Amygdala (tissue), 56 donors: ENCODE results near the gene RAD9A.
"Not testable (repeated sequence)": the region's sequence is repeated elsewhere in the genome, so short reads cannot be mapped to it uniquely, and the experiment has no call there.

Experiments used
- DNase-seq, 56 donors: peaks; one replicate each; lab custom pipeline; 2025; lab: John Stamatoyannopoulos, UW

RAD9A gene

DNA sequence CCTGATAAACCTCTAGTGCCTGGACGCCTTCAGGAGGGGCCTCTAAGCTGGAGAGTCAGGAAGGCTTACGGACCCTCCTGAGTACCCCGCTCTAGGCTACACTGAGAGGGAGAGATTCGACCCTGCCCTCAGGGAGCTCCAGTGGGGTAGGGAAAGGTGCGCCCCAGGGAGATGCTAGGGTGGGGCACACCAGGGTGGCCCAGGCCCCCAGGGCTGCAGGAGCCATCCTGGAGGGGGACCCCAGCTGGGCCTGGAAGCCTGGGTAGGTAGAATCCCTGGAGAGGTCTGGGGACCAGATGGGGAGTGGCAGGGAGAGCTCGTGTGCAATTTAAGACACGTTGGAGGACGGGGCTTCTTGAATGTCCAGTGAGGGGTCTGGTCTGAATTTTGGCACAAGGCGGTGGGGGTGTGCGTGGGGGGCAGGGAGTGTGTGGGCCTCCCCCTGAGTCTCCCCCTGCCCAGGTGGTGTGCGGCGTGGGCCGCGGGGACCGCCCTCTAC is 28.4 kb downstream of the RAD9A start:
- DNase-seq = no peak

DNA sequence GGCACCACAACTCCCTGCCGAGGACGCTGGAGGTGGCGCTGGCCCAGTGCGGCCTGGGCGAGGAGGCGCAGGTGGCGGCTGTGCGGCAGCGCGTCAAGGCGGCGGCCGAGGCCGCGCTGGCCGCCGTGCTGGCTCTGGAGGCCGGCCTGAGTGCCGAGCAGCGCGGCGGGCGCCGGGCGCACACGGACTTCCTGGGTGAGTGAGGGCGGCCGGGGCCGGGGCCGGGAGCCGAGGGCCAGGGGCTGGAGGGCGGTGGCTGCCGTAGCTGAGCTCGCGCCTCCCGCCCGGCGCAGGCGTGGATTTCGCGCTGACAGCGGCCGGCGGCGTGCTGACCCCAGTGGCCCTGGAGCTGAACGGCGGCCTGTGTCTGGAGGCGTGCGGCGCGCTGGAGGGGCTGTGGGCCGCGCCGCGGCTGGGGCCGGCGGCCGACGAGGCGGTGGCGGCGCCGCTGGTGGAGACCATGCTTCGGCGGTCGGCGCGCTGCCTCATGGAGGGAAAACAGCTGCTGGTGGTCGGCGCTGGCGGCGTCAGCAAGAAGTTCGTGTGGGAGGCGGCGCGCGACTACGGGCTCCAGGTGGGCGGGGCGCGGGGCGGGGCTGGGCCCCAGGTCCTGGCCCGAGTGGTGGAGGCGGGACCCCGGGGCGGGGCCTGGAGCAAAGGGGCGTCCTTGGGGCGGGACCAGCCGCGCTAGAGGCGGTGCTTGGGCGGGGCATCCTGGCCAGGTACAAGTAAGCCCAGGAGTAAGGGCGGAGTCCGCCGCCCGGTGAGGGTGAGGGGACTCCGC is 29.1 kb downstream of the RAD9A start:
- peak in 54 of 56 donors; percentile 49 to 95 (median 84) for DNase-seq

DNA sequence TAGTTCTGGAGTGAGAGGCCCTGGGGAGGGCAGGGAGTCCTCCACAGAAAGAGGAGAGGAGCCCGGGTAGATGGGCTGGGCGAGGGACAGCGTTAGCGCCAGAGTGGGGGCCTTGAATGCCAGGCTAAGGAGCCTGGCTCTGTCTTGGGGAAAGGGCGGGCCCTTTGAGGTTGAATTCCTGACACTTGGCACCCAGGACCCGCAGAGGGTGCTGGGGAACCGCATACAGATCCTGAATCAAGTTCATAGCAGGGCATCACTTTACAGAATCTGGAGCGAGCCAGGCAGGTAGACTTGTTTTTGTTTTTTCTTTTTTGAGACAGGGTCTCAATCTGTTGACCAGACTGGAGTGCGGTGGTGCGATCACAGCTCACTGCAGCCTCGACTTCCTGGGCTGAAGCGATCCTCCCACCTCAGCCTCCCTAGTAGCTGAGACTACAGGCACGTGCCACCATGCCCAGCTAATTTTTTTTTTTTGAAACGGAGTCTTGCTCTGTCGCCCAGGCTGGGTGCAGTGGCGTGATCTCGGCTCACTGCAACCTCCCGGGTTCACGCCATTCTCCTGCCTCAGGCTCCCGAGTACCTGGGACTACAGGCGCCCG is 29.7 kb downstream of the RAD9A start:
- DNase-seq = no peak

GRCh38 chr11:67422891-67423290 is 31.1 kb downstream of the RAD9A start:
- DNase-seq = no peak

DNA sequence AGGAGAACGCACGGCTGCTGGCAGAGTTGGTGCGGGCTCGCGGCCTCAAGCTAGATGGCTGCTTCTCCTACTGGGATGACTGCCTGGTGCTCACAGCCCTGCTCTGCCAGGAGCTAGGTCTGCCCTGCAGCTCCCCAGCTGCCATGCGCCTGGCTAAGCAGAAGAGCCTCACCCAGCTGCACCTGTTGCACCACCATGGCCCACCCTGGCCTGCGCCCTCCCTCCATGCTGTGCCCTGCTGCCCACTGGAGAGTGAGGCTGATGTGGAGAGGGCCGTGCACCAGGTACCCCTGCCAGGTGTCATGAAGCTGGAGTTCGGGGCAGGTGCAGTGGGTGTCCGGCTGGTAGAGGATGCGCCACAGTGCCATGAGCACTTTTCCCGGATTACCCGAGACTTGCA is 31.7 kb downstream of the RAD9A start:
- DNase-seq = no peak

- no peak for DNase-seq
Measured at GRCh38 chr11:67423891-67424613, 32.3 kb downstream of the RAD9A start.

- not testable (repeated sequence) for DNase-seq
Measured at GRCh38 chr11:67427364-67427859, 35.6 kb downstream of the RAD9A start.

GRCh38 chr11:67428052-67429001 is 36.5 kb downstream of the RAD9A start, which contains the start of gene RPS6KB2:
Gene RPS6KB2 (plus strand): TSS chr11:67428494. CDS start chr11:67428546, 52 bp downstream.
- DNase-seq = peak; percentile 81 to 99 (median 95)

DNA sequence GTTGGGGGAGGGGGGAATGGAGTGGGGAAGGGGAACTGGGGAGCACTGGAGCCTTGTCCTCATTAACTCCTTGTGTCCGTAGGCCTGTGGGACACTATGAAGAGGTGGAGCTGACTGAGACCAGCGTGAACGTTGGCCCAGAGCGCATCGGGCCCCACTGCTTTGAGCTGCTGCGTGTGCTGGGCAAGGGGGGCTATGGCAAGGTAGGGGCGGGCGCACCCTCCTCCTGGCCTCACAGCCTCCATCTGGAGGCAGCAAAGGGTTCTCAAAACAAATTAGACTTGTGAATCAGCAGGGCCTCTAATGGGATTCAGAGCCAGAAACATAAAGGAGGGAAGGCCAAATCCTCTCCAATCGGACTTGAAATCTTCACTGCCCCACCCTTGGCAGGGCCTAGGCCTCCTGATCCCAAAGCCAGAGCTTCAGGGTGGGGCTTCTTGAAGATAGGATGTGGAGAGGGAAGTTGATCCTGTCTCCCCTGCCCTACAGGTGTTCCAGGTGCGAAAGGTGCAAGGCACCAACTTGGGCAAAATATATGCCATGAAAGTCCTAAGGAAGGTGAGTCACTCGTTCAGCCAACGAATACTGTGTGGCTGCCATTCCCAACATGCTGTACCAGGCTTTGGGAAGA is 37.4 kb downstream of the RAD9A start:
- DNase-seq = no peak

DNA sequence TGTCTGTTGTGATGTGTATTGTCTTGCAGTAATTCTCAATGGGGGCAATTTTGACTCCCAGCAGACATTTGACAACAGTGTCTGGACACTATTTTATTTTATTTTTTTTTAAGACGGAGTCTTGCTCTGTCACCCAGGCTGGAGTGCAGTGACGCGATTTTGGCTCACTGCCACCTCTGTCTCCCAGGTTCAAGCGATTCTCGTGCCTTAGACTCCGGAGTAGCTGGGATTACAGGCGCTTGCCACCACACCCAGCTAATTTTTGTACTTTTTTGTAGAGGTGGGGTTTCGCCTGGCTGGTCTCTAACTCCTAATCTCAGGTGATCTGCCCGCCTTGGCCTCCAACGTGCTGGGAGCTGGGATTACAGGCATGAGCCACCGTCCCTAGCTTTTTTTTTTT is 37.9 kb downstream of the RAD9A start:
- no peak for DNase-seq

- DNase-seq = no peak
Measured at GRCh38 chr11:67431346-67432249, 39.8 kb downstream of the RAD9A start.

DNA sequence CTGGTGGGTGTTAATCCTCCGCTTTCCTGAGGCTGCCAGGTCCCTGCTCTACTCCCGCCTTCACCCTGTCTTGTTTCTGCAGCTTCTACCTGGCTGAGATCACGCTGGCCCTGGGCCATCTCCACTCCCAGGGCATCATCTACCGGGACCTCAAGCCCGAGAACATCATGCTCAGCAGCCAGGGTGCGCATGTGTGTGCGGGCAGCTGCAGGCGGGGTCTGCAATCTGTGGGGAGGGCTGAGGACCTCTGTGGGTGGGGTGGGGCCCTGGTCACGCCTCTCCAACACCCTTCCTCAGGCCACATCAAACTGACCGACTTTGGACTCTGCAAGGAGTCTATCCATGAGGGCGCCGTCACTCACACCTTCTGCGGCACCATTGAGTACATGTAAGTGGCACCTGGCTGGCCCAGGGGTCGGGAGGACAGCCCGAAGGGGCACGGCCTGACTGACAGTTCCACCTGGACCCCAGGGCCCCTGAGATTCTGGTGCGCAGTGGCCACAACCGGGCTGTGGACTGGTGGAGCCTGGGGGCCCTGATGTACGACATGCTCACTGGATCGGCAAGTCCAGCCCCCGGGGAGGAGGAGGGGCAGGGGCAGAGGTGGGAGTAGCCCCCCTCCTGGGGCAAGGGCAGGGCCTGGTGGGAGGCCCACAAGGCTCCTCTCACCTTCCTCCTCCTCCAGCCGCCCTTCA is 41.0 kb downstream of the RAD9A start:
- no peak for DNase-seq

- no peak for DNase-seq
Measured at GRCh38 chr11:67433536-67434394, 42.0 kb downstream of the RAD9A start.

DNA sequence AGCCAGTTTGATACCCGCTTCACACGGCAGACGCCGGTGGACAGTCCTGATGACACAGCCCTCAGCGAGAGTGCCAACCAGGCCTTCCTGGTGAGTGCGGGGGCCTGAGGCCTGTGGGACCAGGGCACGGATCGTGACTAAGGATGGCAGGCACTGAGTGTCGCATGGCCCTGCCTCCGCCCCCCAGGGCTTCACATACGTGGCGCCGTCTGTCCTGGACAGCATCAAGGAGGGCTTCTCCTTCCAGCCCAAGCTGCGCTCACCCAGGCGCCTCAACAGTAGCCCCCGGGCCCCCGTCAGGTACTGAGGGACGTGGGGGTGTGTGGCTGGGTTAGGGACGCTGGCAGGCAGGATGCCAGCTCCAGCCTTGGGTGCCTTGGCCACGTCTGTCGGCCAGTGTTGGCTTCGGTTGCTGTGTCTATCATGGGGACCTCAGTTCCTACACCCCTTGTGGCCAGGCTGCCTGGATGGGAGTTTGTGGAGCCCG is 42.7 kb downstream of the RAD9A start:
- no peak for DNase-seq

DNA sequence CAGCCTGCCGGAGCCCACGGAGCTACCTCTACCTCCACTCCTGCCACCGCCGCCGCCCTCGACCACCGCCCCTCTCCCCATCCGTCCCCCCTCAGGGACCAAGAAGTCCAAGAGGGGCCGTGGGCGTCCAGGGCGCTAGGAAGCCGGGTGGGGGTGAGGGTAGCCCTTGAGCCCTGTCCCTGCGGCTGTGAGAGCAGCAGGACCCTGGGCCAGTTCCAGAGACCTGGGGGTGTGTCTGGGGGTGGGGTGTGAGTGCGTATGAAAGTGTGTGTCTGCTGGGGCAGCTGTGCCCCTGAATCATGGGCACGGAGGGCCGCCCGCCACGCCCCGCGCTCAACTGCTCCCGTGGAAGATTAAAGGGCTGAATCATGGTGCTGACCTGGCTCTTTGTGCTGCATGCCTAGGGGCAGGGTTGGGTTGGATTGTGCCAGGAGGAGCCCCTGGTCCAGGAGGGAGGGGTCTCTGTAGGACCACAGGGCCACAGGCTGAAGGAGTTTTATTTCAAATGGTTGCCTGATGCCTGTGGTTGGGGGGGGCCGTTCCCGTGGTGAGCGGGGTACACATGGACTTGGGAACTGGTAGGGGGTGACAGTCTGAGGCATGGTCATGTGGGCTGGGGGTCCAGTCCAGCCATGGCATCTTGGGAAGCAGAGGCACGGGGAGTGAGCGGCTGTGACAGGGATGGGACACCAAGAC is 43.4 kb downstream of the RAD9A start:
- no peak for DNase-seq
